HL-60 (cell line): ENCODE results near the gene ARID1A.

Source experiments
- DNase-seq, 2 experiments: peaks; one replicate each; pipeline ENCODE4 v3.0.0-alpha.2; 2010 to 2020; ENCODE audit warnings: low read depth in 1 of 2, low spot score in 1 of 2
- H3K27ac ChIP-seq: fragments of 250-450 bp; sonication (Bioruptor Pico); replicated peaks from 2 replicates; pipeline ENCODE4 v1.5.1; 2020; ENCODE audit warnings: mild to moderate bottlenecking, moderate library complexity
- H3K27me3 ChIP-seq: fragments of 250-450 bp; sonication (Bioruptor Pico); 2 replicates; pipeline ENCODE4 v1.5.1; 2021; ENCODE audit warnings: mild to moderate bottlenecking, moderate library complexity; ENCODE audit not compliant: insufficient read depth, poor library complexity, severe bottlenecking
- H3K4me3 ChIP-seq: replicated peaks from 2 replicates; pipeline ENCODE4 v1.5.1; 2011; ENCODE audit warnings: mild to moderate bottlenecking, control low read depth, low read length; ENCODE audit not compliant: insufficient read depth
- GABPA ChIP-seq: IDR thresholded peaks from 2 replicates; pipeline ENCODE4 v1.6.1; 2012; ENCODE audit warnings: low read depth
- POLR2AphosphoS5 ChIP-seq: IDR thresholded peaks from 2 replicates; pipeline ENCODE4 v1.6.1; 2012; ENCODE audit warnings: low read depth
- SPI1 ChIP-seq: IDR thresholded peaks from 2 replicates; pipeline ENCODE4 v1.6.1; 2012; ENCODE audit warnings: low read depth, mild to moderate bottlenecking, borderline replicate concordance
- TF ChIP-seq, protein P1 (sequence below): IDR thresholded peaks from one replicate; pipeline ENCODE4 v1.5.1; 2011; ENCODE audit warnings: low read length, control low read depth, inconsistent platforms; ENCODE audit not compliant: insufficient read depth
- TF ChIP-seq, protein P2 (sequence below): IDR thresholded peaks from 2 replicates; pipeline ENCODE4 v1.6.1; 2012; ENCODE audit warnings: low read depth; ENCODE audit not compliant: insufficient replicate concordance

The ARID1A gene

DNA sequence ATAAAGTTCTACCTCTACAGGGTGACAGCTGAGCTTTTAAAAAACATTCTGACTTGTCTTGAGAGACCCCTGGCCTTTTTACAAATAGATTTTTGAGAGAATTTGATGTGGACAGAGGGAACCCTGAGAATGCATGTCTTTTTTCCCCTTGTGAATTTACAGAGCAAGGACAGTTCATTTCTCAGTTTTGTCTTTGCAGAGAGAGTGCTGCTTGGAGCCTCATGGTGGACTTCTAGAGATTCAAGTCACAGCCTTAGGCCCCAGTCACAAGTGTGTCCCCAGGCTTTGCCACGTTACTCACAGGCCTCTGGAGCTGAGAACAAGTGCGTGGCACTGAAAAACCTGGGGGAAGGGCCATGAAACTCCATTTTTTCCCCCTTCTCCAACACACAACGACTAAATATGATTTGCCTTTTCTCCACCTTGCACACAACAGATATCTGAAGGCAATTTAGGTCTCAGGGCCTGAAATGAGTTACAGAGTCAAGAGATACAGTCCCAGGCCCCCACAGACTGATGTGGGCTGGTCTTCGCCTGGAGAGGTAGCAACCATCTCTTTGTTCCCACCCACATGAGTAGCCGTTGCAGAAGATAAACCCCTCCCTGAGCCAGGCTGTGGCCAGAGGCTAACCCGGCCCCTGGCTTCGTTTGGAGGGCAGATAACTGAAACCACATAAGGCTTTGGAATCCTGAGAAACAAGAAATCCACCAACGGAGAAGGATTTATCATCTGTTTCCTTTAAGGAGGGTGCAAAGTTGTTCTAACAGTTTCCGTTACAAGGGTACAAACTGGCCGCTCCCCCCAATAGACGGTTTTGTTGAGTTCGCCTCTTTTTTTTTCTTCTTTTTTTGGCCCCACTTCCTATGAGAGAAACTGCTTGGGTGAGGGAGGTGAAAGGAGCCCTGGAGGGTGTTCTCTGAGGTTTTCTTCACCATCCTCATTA is 90.9 kb downstream of the ARID1A start:
- Histone ChIP-seq H3K4me3 (peak overlapping the region; percentile 68), H3K27me3 (no peaks in the 10 kb centered on the region), H3K27ac (peak overlapping the region; percentile 100)
- DNase-seq: peak in 1 of 2 experiments; percentile 91
- peak; percentile 79; the same call in 1 of the 2 replicates for TF ChIP-seq POLR2AphosphoS5
- TF ChIP-seq GABPA: no peak
- TF ChIP-seq, protein P1, sequence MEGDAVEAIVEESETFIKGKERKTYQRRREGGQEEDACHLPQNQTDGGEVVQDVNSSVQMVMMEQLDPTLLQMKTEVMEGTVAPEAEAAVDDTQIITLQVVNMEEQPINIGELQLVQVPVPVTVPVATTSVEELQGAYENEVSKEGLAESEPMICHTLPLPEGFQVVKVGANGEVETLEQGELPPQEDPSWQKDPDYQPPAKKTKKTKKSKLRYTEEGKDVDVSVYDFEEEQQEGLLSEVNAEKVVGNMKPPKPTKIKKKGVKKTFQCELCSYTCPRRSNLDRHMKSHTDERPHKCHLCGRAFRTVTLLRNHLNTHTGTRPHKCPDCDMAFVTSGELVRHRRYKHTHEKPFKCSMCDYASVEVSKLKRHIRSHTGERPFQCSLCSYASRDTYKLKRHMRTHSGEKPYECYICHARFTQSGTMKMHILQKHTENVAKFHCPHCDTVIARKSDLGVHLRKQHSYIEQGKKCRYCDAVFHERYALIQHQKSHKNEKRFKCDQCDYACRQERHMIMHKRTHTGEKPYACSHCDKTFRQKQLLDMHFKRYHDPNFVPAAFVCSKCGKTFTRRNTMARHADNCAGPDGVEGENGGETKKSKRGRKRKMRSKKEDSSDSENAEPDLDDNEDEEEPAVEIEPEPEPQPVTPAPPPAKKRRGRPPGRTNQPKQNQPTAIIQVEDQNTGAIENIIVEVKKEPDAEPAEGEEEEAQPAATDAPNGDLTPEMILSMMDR: no peak
- no peak for TF ChIP-seq SPI1
- TF ChIP-seq, protein P2, sequence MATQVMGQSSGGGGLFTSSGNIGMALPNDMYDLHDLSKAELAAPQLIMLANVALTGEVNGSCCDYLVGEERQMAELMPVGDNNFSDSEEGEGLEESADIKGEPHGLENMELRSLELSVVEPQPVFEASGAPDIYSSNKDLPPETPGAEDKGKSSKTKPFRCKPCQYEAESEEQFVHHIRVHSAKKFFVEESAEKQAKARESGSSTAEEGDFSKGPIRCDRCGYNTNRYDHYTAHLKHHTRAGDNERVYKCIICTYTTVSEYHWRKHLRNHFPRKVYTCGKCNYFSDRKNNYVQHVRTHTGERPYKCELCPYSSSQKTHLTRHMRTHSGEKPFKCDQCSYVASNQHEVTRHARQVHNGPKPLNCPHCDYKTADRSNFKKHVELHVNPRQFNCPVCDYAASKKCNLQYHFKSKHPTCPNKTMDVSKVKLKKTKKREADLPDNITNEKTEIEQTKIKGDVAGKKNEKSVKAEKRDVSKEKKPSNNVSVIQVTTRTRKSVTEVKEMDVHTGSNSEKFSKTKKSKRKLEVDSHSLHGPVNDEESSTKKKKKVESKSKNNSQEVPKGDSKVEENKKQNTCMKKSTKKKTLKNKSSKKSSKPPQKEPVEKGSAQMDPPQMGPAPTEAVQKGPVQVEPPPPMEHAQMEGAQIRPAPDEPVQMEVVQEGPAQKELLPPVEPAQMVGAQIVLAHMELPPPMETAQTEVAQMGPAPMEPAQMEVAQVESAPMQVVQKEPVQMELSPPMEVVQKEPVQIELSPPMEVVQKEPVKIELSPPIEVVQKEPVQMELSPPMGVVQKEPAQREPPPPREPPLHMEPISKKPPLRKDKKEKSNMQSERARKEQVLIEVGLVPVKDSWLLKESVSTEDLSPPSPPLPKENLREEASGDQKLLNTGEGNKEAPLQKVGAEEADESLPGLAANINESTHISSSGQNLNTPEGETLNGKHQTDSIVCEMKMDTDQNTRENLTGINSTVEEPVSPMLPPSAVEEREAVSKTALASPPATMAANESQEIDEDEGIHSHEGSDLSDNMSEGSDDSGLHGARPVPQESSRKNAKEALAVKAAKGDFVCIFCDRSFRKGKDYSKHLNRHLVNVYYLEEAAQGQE: peak; percentile 27

- Histone ChIP-seq H3K27ac (peak overlapping the region; percentile 100), H3K4me3 (peak overlapping the region; percentile 68), H3K27me3 (no peaks in the 10 kb centered on the region)
- TF ChIP-seq, protein P1: no peak
- no peak for TF ChIP-seq POLR2AphosphoS5
- TF ChIP-seq SPI1: no peak
- TF ChIP-seq GABPA: no peak
- TF ChIP-seq, protein P2: no peak
- DNase-seq: no peak
These were observed 91.5 kb downstream of the ARID1A start for GRCh38 chr1:26787381-26787705.

DNA sequence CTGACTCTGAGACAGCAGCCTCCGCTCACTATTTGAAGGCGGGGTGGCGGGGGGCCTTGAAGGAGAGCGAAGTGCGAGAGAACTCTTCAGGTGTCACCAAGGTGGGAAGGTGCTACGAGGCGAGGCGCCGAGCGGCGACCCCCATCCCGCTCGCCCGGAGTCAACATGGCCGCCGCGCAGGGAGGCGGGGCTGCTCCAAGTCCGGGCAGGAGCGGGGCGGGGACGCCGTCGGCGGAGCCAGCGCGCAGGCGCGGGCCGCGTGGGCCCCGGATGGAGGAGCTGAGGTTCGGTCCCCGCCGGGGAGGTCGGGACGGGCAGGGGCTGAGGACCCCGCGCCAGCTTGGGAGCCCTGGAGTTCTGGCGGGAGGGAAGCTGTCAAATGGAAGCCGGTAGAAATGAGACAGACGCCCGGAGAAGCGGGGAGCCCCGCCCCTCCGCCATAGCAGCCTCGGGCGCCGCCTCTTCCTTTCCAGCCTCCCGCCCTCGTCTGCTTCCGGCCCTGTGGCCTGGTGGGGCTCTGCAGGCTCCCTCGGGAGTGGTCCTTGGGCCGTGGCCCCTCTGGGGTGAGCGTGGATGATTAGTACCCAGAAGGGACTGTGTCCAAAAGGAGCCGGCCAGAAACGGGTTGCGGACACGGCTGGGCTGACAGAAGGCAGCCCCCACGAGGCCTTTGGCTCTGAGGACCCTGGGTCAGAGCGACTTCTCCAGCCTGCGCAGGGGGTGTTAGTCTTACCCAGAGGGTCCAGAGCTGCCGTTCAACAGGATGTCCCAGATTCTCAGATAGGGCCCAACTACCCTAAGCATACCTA is 92.1 kb downstream of the ARID1A start, which contains the start of gene PIGV:
PIGV (plus strand) TSS at position 245 of the 809 bp plus-strand sequence. CDS start 2,866 bp downstream, outside the sequence.
- Histone ChIP-seq H3K27me3 (no peaks in the 10 kb centered on the region), H3K27ac (peak within 1 kb of the TSS; percentile 100), H3K4me3 (peak within 1 kb of the TSS; percentile 68)
- peak; percentile 70 to 82 for DNase-seq
- peak; percentile 67 for TF ChIP-seq GABPA
- TF ChIP-seq, protein P2: no peak
- TF ChIP-seq, protein P1: no peak
- TF ChIP-seq POLR2AphosphoS5: peak; percentile 73
- no peak for TF ChIP-seq SPI1
